IMR-90 (cell line): ENCODE results near the gene SH3BGRL3.

Experiments
- BHLHE40 ChIP-seq: fragments of 150-350 bp; IDR thresholded peaks from 2 replicates; pipeline ENCODE4 v1.6.1; 2016; ENCODE audit warnings: mild to moderate bottlenecking, low read depth, low read length
- FOS ChIP-seq: fragments of 150-350 bp; IDR thresholded peaks from 2 replicates; pipeline ENCODE4 v1.6.1; 2016; ENCODE audit warnings: low read depth, low read length
- MAFK ChIP-seq: IDR thresholded peaks from 2 replicates; pipeline ENCODE4 v1.6.1; 2012; ENCODE audit warnings: low read depth, low read length, improper control_type of control experiment
- POLR2A ChIP-seq: IDR thresholded peaks from 2 replicates; pipeline ENCODE4 v1.6.1; 2012; ENCODE audit warnings: mild to moderate bottlenecking, low read depth, low read length
- RAD21 ChIP-seq: IDR thresholded peaks from 2 replicates; pipeline ENCODE4 v1.6.1; 2012; ENCODE audit warnings: low read length, improper control_type of control experiment
- RFX5 ChIP-seq: IDR thresholded peaks from 2 replicates; pipeline ENCODE4 v1.8.0; 2012; ENCODE audit warnings: low read depth, mild to moderate bottlenecking, low read length, moderate library complexity
- SMC3 ChIP-seq: fragments of 150-350 bp; IDR thresholded peaks from 2 replicates; pipeline ENCODE4 v1.6.1; 2016; ENCODE audit warnings: low read depth, mild to moderate bottlenecking, antibody characterized with exemption, low read length, moderate library complexity
- TF ChIP-seq, protein P1 (sequence below): conservative IDR thresholded peaks from 2 replicates; pipeline ENCODE4 v1.5.1; 2012; ENCODE audit warnings: mild to moderate bottlenecking, low read depth, low read length, improper control_type of control experiment

DNA sequence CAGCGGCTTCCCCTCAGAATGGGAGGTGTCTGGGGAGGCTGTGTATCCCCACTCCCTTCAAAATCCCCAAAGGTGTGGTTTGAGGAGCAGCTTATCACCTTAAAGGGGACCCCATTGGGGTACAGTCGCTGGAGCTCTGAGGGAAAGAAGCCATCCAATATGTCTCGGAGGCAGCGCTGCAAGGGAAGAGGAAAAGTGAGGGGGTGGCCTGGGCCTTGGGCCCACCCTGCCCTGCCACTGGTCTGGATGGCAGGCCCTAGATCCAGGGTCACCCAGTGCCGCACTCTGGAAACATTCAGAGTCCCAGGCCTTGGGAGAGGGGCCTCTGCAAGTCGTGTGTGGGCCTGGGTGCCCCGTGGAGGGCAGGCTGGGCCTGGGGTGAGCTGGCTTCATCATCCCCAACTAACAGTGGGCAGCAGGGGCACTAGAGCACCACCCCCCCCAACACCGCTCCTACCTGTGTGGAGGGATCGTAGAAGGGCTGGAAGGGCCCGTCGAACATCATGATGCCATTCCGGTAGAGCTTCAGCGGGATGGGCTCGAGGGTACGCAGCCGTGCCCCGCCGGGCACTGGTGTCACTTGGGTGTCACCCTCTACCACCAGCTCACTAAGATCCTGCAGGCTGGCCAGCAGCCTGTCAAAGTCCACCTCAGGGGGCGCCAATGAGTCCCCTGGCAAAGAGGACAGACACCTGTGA, 5.6 kb downstream of the SH3BGRL3 start:
- TF ChIP-seq, protein P1, sequence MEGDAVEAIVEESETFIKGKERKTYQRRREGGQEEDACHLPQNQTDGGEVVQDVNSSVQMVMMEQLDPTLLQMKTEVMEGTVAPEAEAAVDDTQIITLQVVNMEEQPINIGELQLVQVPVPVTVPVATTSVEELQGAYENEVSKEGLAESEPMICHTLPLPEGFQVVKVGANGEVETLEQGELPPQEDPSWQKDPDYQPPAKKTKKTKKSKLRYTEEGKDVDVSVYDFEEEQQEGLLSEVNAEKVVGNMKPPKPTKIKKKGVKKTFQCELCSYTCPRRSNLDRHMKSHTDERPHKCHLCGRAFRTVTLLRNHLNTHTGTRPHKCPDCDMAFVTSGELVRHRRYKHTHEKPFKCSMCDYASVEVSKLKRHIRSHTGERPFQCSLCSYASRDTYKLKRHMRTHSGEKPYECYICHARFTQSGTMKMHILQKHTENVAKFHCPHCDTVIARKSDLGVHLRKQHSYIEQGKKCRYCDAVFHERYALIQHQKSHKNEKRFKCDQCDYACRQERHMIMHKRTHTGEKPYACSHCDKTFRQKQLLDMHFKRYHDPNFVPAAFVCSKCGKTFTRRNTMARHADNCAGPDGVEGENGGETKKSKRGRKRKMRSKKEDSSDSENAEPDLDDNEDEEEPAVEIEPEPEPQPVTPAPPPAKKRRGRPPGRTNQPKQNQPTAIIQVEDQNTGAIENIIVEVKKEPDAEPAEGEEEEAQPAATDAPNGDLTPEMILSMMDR = peak; percentile 28
- TF ChIP-seq POLR2A (peak; percentile 57), SMC3 (no peak), MAFK (no peak), RFX5 (no peak), BHLHE40 (no peak), FOS (no peak), RAD21 (no peak)
